NCI-H748 treated with DMSO at 0.1 percent for 48 hours (cell line): ENCODE data around the gene RSPH1.

Experiments
- DNase-seq: peaks from one replicate; lab custom pipeline; 2025; lab: John Stamatoyannopoulos, UW

Gene RSPH1

GRCh38 chr21:42445311-42445710 is 50.7 kb downstream of the RSPH1 start:
- no peak for DNase-seq

GRCh38 chr21:42444745-42445059 is 51.3 kb downstream of the RSPH1 start:
- no peak for DNase-seq

- DNase-seq: no peak
Observed at GRCh38 chr21:42443876-42444744, 51.9 kb downstream of the RSPH1 start.

- DNase-seq: no peak
Observed at GRCh38 chr21:42443181-42443785, 52.7 kb downstream of the RSPH1 start.

- DNase-seq: no peak
Observed at GRCh38 chr21:42441963-42442362, 54.1 kb downstream of the RSPH1 start.

- no peak for DNase-seq
Observed at GRCh38 chr21:42440187-42440792, 55.7 kb downstream of the RSPH1 start.

- no peak for DNase-seq
Observed at GRCh38 chr21:42439284-42440186, 56.5 kb downstream of the RSPH1 start.

GRCh38 chr21:42438316-42439205 is 57.5 kb downstream of the RSPH1 start:
- no peak for DNase-seq

GRCh38 chr21:42437786-42438185 is 58.2 kb downstream of the RSPH1 start:
- no peak for DNase-seq

- DNase-seq: no peak
Observed at GRCh38 chr21:42436914-42437313, 59.1 kb downstream of the RSPH1 start.

GRCh38 chr21:42435833-42436232 is 60.2 kb downstream of the RSPH1 start:
- no peak for DNase-seq

- DNase-seq: no peak
Observed at GRCh38 chr21:42435401-42435800, 60.6 kb downstream of the RSPH1 start.

GRCh38 chr21:42434884-42435283 is 61.1 kb downstream of the RSPH1 start:
- no peak for DNase-seq

- no peak for DNase-seq
Observed at GRCh38 chr21:42433946-42434551, 62.0 kb downstream of the RSPH1 start.

- DNase-seq: no peak
Observed at GRCh38 chr21:42432695-42433094, 63.3 kb downstream of the RSPH1 start.

GRCh38 chr21:42431196-42431595 is 64.8 kb downstream of the RSPH1 start:
- no peak for DNase-seq

- no peak for DNase-seq
Observed at GRCh38 chr21:42430521-42430920, 65.5 kb downstream of the RSPH1 start.

- DNase-seq: no peak
Observed at GRCh38 chr21:42429856-42430255, 66.2 kb downstream of the RSPH1 start.

GRCh38 chr21:42429021-42429420 is 67.0 kb downstream of the RSPH1 start:
- DNase-seq: no peak

- DNase-seq: no peak
Observed at GRCh38 chr21:42427809-42428419, 68.1 kb downstream of the RSPH1 start.
